GM21515 (cell line): Measurements from ENCODE around the gene ZC2HC1C.
A peak's percentile ranks its signal among the peaks of the same experiment; 100 is the strongest.
"Not testable (repeated sequence)": the region's sequence is repeated elsewhere in the genome, so short reads cannot be mapped to it uniquely, and the experiment has no call there.

Source experiments
- ATAC-seq: cut with Tn5 transposase; IDR thresholded peaks from one replicate; pipeline ENCODE4 v1.9.1; 2021; ENCODE audit not compliant: unreplicated experiment

The ZC2HC1C gene

GRCh38 chr14:75053396-75054291 is 15.8 kb upstream of the ZC2HC1C start:
- no peak for ATAC-seq

GRCh38 chr14:75054421-75054820 is 15.0 kb upstream of the ZC2HC1C start:
- ATAC-seq, result no peak

- no peak for ATAC-seq
These were observed 9.8 kb upstream of the ZC2HC1C start for GRCh38 chr14:75059642-75060041.

- no peak for ATAC-seq
These were observed 9.0 kb upstream of the ZC2HC1C start for GRCh38 chr14:75060420-75060819.

GRCh38 chr14:75063013-75063412 is 6.4 kb upstream of the ZC2HC1C start:
- no peak for ATAC-seq

- ATAC-seq, result peak; percentile 94
These were observed 5.8 kb upstream of the ZC2HC1C start, which contains the start of gene ACYP1 for GRCh38 chr14:75063491-75064204. TSS of gene ACYP1 (minus strand) at chr14:75064024. CDS start at chr14:75063553, 471 bp downstream.

GRCh38 chr14:75064205-75064567 is 5.3 kb upstream of the ZC2HC1C start:
- no peak for ATAC-seq

- ATAC-seq, result no peak
These were observed 2.8 kb upstream of the ZC2HC1C start for GRCh38 chr14:75066691-75067090.

- no peak for ATAC-seq
These were observed 2.2 kb upstream of the ZC2HC1C start for GRCh38 chr14:75067212-75067611.

- ATAC-seq, result not testable (repeated sequence)
These were observed 1.7 kb upstream of the ZC2HC1C start for GRCh38 chr14:75067765-75068164.

- no peak for ATAC-seq
These were observed 934 bp upstream of the ZC2HC1C start for GRCh38 chr14:75068294-75069120.

GRCh38 chr14:75069811-75070145 is 337 bp downstream of the ZC2HC1C start:
- no peak for ATAC-seq

- no peak for ATAC-seq
These were observed 942 bp downstream of the ZC2HC1C start for GRCh38 chr14:75070383-75070782.

GRCh38 chr14:75077794-75078193 is 8.4 kb downstream of the ZC2HC1C start:
- no peak for ATAC-seq

- no peak for ATAC-seq
These were observed 10.1 kb downstream of the ZC2HC1C start for GRCh38 chr14:75079521-75079920.

GRCh38 chr14:75081660-75082229 is 12.3 kb downstream of the ZC2HC1C start:
- no peak for ATAC-seq

- no peak for ATAC-seq
These were observed 13.8 kb downstream of the ZC2HC1C start for GRCh38 chr14:75083271-75083670.

- no peak for ATAC-seq
These were observed 15.1 kb downstream of the ZC2HC1C start for GRCh38 chr14:75084513-75084912.

GRCh38 chr14:75088153-75088552 is 18.7 kb downstream of the ZC2HC1C start:
- ATAC-seq, result no peak

GRCh38 chr14:75088566-75089373 is 19.3 kb downstream of the ZC2HC1C start:
- no peak for ATAC-seq
